SU-DHL-6 (cell line): ENCODE measurements around the gene ITGA7.

Experiments
- EZH2phosphoT487 ChIP-seq: fragments of 200-600 bp; sonication (generic), shearing (Covaris generic); conservative IDR thresholded peaks from 2 replicates; pipeline ENCODE4 v1.6.1; 2018; ENCODE audit warnings: mild to moderate bottlenecking, antibody characterized with exemption, low read length, moderate library complexity, mixed read lengths
- TF ChIP-seq, protein P1 (sequence below): fragments of 200-600 bp; sonication (generic); IDR thresholded peaks from one replicate; pipeline ENCODE4 v1.5.1; 2017; ENCODE audit warnings: antibody characterized with exemption, mild to moderate bottlenecking, low read length, moderate library complexity; ENCODE audit not compliant: insufficient read depth, poor library complexity, severe bottlenecking

DNA sequence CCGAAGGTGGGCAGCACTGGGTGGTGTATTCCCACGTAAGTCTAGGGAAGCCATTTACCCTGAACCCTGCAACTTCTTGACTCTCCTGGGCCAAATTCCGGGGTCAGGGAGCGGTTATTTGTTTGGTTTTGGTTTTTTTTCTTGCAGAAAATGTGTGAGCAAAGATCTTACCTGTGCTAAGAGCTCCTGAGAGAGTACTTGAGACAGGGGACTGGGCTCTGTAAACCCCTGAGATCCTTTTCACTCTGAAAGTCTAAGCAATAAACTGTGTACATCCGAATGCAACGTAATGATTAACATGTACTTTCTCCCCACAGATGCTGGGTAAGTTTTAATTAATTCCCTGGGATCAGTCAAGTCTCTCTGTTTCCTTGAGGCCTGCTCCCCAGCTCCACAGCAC, 49.5 kb downstream of the ITGA7 start:
- TF ChIP-seq, protein P1, sequence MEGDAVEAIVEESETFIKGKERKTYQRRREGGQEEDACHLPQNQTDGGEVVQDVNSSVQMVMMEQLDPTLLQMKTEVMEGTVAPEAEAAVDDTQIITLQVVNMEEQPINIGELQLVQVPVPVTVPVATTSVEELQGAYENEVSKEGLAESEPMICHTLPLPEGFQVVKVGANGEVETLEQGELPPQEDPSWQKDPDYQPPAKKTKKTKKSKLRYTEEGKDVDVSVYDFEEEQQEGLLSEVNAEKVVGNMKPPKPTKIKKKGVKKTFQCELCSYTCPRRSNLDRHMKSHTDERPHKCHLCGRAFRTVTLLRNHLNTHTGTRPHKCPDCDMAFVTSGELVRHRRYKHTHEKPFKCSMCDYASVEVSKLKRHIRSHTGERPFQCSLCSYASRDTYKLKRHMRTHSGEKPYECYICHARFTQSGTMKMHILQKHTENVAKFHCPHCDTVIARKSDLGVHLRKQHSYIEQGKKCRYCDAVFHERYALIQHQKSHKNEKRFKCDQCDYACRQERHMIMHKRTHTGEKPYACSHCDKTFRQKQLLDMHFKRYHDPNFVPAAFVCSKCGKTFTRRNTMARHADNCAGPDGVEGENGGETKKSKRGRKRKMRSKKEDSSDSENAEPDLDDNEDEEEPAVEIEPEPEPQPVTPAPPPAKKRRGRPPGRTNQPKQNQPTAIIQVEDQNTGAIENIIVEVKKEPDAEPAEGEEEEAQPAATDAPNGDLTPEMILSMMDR: no peak
- no peak for TF ChIP-seq EZH2phosphoT487
